Measurements from ENCODE around the gene RGS17. TPM values are rescaled to one million over a fixed set of nuclear protein-coding genes. Genes with fewer than 3 reads are reported as not detected.

Gene RGS17
- total RNA-seq, 6 experiments from 2014 or later: 0.02 to 0.24 (median 0.09) TPM; not detected in 1

DNA sequence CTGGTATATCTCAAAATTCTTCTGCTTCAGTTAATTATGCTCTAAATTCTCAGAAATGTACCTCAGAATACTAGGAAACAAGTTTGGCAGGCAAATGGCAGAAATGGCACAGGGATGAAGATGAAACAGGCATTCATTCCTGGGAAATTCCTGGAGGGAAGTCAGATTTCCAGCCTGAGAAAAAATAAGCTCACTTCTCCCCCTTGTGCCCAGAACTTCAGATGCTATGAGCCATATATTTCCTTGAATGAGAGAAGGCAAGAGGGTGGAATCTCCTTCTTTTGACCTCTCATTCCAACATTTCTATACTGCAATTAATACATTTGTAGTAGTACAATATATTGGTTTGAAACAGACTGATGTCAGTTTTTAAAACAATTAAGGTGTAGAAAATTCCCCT, 22.8 kb downstream of the RGS17 start:
- DNase-seq: no peak
- Mint-ChIP-seq H3K4me1 (ENCODE audit: low read depth) (peaks cover 9% of the 10 kb centered on the region; the same call in 1 of the 2 replicates), H3K27me3 (ENCODE audit: insufficient read depth) (peaks cover 9% of the 10 kb centered on the region), H3K9me3 (peaks cover 13% of the 10 kb centered on the region), H3K36me3 (ENCODE audit: low read depth) (peaks cover 7% of the 10 kb centered on the region; the same call in 1 of the 2 replicates), H3K27ac (no peak overlapping the region), H3K4me3 (no peak overlapping the region)
- TF ChIP-seq, protein P1, sequence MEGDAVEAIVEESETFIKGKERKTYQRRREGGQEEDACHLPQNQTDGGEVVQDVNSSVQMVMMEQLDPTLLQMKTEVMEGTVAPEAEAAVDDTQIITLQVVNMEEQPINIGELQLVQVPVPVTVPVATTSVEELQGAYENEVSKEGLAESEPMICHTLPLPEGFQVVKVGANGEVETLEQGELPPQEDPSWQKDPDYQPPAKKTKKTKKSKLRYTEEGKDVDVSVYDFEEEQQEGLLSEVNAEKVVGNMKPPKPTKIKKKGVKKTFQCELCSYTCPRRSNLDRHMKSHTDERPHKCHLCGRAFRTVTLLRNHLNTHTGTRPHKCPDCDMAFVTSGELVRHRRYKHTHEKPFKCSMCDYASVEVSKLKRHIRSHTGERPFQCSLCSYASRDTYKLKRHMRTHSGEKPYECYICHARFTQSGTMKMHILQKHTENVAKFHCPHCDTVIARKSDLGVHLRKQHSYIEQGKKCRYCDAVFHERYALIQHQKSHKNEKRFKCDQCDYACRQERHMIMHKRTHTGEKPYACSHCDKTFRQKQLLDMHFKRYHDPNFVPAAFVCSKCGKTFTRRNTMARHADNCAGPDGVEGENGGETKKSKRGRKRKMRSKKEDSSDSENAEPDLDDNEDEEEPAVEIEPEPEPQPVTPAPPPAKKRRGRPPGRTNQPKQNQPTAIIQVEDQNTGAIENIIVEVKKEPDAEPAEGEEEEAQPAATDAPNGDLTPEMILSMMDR (IDR thresholded peaks at IDR 0.05): peak; percentile 66

DNA sequence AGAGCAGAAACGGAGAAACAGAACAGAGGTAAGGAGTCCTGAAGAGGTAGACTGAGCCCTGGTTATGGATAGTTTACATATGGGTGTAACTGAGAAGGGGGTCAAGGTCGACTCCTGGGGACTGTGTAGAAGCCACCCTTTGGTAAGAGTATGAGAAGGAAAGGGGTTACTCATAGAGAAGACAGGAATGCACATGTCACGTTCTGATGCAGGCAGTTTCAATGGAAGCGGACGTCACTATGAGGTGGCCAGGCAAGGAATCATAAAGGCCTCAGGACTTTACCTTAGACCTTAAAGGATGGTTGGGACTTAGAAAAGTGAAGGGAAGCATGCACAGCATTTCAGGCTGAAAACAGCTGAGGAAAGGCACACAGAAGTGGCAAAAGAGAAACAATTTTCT, 25.1 kb downstream of the RGS17 start:
- Mint-ChIP-seq H3K27me3 (ENCODE audit: insufficient read depth) (no peaks in the 10 kb centered on the region; the same call in none of the 2 replicates), H3K36me3 (ENCODE audit: low read depth) (no peaks in the 10 kb centered on the region), H3K9me3 (no peaks in the 10 kb centered on the region), H3K4me3 (no peak overlapping the region), H3K4me1 (ENCODE audit: low read depth) (peaks cover 9% of the 10 kb centered on the region; the same call in 1 of the 2 replicates), H3K27ac (no peak overlapping the region)
- DNase-seq: no peak
- TF ChIP-seq, protein P1 (IDR thresholded peaks at IDR 0.05): no peak

DNA sequence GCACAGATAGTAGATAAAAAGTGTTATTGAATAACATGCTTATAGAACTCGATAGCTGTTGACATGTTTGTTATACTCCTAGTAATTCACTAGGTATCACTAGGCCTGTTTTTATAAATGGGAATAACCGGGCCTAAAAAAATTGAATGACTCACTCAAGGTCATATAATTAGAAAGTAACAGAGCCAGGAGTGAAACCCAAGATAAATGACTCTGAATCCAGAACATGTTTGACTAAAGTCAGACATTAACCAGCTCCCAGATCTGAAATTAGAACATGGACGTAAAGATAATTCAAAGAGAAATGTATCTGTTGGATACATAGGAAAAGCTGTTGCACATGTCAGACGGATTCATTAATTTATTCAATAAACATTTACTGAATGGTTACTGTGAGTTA, 26.9 kb downstream of the RGS17 start:
- DNase-seq: no peak
- Mint-ChIP-seq H3K9me3 (no peaks in the 10 kb centered on the region), H3K4me3 (no peak overlapping the region), H3K27ac (no peak overlapping the region), H3K4me1 (ENCODE audit: low read depth) (peaks cover 9% of the 10 kb centered on the region; the same call in 1 of the 2 replicates), H3K36me3 (ENCODE audit: low read depth) (no peaks in the 10 kb centered on the region), H3K27me3 (ENCODE audit: insufficient read depth) (no peaks in the 10 kb centered on the region; the same call in none of the 2 replicates)
- TF ChIP-seq, protein P1 (IDR thresholded peaks at IDR 0.05): no peak

DNA sequence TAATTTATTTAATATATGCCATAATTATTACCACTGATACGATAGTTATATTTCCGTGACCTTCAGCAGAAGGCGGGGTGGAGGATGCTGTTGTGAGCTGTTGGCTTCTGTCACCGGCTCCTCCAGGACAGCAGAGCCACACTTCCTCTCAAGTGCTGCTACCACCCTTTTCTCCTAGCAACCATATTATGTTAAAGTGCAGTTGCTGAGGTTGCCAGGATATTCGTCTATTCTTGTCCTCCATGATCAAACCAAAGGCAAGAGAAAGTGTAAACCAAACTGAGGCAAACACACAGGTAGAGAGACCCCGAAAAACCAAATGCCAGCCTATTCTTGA, 27.8 kb downstream of the RGS17 start:
- no peaks in the 10 kb centered on the region for H3K36me3 Mint-ChIP-seq (ENCODE audit: low read depth)
- H3K9me3 Mint-ChIP-seq: no peaks in the 10 kb centered on the region
- no peak overlapping the region for H3K27ac Mint-ChIP-seq
- H3K4me1 Mint-ChIP-seq (ENCODE audit: low read depth): peaks cover 9% of the 10 kb centered on the region; the same call in 1 of the 2 replicates
- no peak overlapping the region for H3K4me3 Mint-ChIP-seq
- H3K27me3 Mint-ChIP-seq (ENCODE audit: insufficient read depth): no peaks in the 10 kb centered on the region; the same call in none of the 2 replicates
- TF ChIP-seq, protein P1 (IDR thresholded peaks at IDR 0.05): no peak
- no peak for DNase-seq

DNA sequence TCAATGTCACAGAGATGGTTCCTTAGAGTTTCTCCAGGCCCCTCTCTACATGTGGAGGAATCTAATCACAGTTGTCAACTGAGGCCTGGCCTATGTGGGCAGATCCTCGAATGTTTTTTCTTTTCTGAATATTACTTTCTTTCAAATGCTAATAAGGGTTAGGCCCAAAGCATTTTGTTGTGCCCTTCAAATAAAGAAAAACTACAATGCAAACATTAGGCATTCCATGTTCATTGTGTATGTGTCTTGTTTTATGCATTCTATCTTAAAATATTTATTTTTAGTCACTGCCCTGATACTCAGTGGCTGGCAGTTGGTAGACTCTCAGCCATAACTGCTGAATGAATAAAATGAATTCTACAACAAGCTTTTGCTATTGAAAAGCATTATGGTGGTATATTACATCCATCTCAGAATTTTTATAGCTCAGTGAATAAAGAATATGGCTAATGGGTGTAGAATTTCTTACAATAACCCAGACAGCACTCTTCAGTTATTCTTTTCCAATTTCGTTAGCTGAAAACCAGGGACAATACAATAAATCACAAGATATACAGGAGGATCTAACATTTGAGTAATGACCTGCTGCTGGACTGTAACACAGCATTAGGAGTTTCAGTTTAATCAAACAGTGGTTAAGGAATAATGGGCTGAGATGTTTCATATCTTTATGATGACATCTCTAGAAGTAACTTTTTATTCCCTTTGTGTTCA, 28.3 kb downstream of the RGS17 start:
- DNase-seq: no peak
- H3K9me3 Mint-ChIP-seq: no peaks in the 10 kb centered on the region
- TF ChIP-seq, protein P1 (IDR thresholded peaks at IDR 0.05): no peak
- no peak overlapping the region for H3K4me3 Mint-ChIP-seq
- H3K27ac Mint-ChIP-seq: no peak overlapping the region
- no peaks in the 10 kb centered on the region; the same call in 1 of the 2 replicates for H3K27me3 Mint-ChIP-seq (ENCODE audit: insufficient read depth)
- peaks cover 9% of the 10 kb centered on the region; the same call in 1 of the 2 replicates for H3K4me1 Mint-ChIP-seq (ENCODE audit: low read depth)
- no peaks in the 10 kb centered on the region for H3K36me3 Mint-ChIP-seq (ENCODE audit: low read depth)
